SU-DHL-6 (cell line): ENCODE measurements around the gene LIMCH1.

Source experiments
- H2AFZ ChIP-seq: fragments of 200-600 bp; sonication (generic); 2 replicates; pipeline ENCODE4 v1.6.1; 2014; ENCODE audit warnings: low read depth, mild to moderate bottlenecking, moderate library complexity, mixed read lengths, antibody characterized with exemption, low read length; ENCODE audit not compliant: severe bottlenecking
- H3F3A ChIP-seq: fragments of 200-600 bp; shearing (Covaris generic); 2 replicates; pipeline ENCODE4 v1.6.0; 2016; ENCODE audit warnings: antibody characterized with exemption, mild to moderate bottlenecking; ENCODE audit not compliant: insufficient read depth
- H3K27ac ChIP-seq: fragments of 200-600 bp; sonication (generic); 2 replicates; pipeline ENCODE4 v1.5.1; 2016; ENCODE audit warnings: low read depth, mild to moderate bottlenecking, low read length, moderate library complexity, mixed read lengths
- H3K27me3 ChIP-seq: fragments of 200-600 bp; sonication (generic), shearing (Covaris generic); 2 replicates; pipeline ENCODE4 v1.6.0; 2014; ENCODE audit warnings: mild to moderate bottlenecking, low read length
- H3K36me3 ChIP-seq: fragments of 200-600 bp; sonication (generic); 2 replicates; pipeline ENCODE4 v1.6.1; 2014; ENCODE audit warnings: mild to moderate bottlenecking, low read length, mixed read lengths
- H3K4me2 ChIP-seq: fragments of 300-600, 200-600 bp; shearing (Covaris generic), sonication (generic); 2 replicates; pipeline ENCODE4 v1.6.0; 2014; ENCODE audit warnings: low read length, low read depth, mild to moderate bottlenecking; ENCODE audit not compliant: poor library complexity, severe bottlenecking
- H3K4me3 ChIP-seq: fragments of 200-600 bp; sonication (generic); 2 replicates; pipeline ENCODE4 v1.5.1; 2014; ENCODE audit warnings: antibody characterized with exemption, low read length, mild to moderate bottlenecking, mixed read lengths; ENCODE audit not compliant: insufficient read depth, poor library complexity, severe bottlenecking
- H3K79me2 ChIP-seq: fragments of 200-600 bp; sonication (generic); 2 replicates; pipeline ENCODE4 v1.6.1; 2014; ENCODE audit warnings: mild to moderate bottlenecking, low read length, moderate library complexity; ENCODE audit not compliant: insufficient read depth
- H3K9ac ChIP-seq: fragments of 200-600 bp; sonication (generic); 2 replicates; pipeline ENCODE4 v1.7.0; 2014; ENCODE audit warnings: mild to moderate bottlenecking, low read length
- H3K9me2 ChIP-seq: fragments of 200-600 bp; sonication (generic); replicated peaks from 2 replicates; pipeline ENCODE4 v1.6.1; 2014; ENCODE audit warnings: low read length; ENCODE audit not compliant: insufficient read depth
- H3K9me3 ChIP-seq: fragments of 200-600 bp; sonication (generic); 2 replicates; pipeline ENCODE4 v1.6.1; 2014; ENCODE audit warnings: low read length, mixed read lengths; ENCODE audit not compliant: insufficient read depth
- H4K20me1 ChIP-seq: fragments of 200-600 bp; sonication (generic); 2 replicates; pipeline ENCODE4 v1.6.1; 2014; ENCODE audit warnings: low read depth, mild to moderate bottlenecking, antibody characterized with exemption, low read length, moderate library complexity, mixed read lengths
- CTCF ChIP-seq: fragments of 200-600 bp; sonication (generic); IDR thresholded peaks from one replicate; pipeline ENCODE4 v1.5.1; 2017; ENCODE audit warnings: antibody characterized with exemption, mild to moderate bottlenecking, low read length, moderate library complexity; ENCODE audit not compliant: insufficient read depth, poor library complexity, severe bottlenecking
- EZH2phosphoT487 ChIP-seq: fragments of 200-600 bp; sonication (generic), shearing (Covaris generic); conservative IDR thresholded peaks from 2 replicates; pipeline ENCODE4 v1.6.1; 2018; ENCODE audit warnings: mild to moderate bottlenecking, antibody characterized with exemption, low read length, moderate library complexity, mixed read lengths

LIMCH1 gene

GRCh38 chr4:41613386-41613785, 75.4 kb downstream of the LIMCH1 start:
- no peaks in the 10 kb centered on the region for H4K20me1 ChIP-seq
- no peaks in the 10 kb centered on the region for H3K36me3 ChIP-seq
- H3K27me3 ChIP-seq, result no peaks in the 10 kb centered on the region
- no peaks in the 10 kb centered on the region for H3K9me2 ChIP-seq
- H3K4me2 ChIP-seq, result no peak overlapping the region
- no peak for TF ChIP-seq CTCF
- TF ChIP-seq EZH2phosphoT487, result no peak
- no peak overlapping the region for H3K9ac ChIP-seq
- H3K79me2 ChIP-seq, result no peaks in the 10 kb centered on the region
- no peak overlapping the region for H3K27ac ChIP-seq
- no peaks in the 10 kb centered on the region for H3K9me3 ChIP-seq
- no peaks in the 10 kb centered on the region for H3F3A ChIP-seq
- H2AFZ ChIP-seq, result no peak overlapping the region
- H3K4me3 ChIP-seq, result no peak overlapping the region

- Histone ChIP-seq H3K36me3 (no peaks in the 10 kb centered on the region), H3K9me3 (no peaks in the 10 kb centered on the region), H3K27me3 (no peaks in the 10 kb centered on the region), H3K27ac (no peak overlapping the region), H2AFZ (no peak overlapping the region), H3K4me3 (no peak overlapping the region), H3K4me2 (no peak overlapping the region), H3K9ac (no peak overlapping the region), H3K79me2 (no peaks in the 10 kb centered on the region), H4K20me1 (no peaks in the 10 kb centered on the region), H3F3A (no peaks in the 10 kb centered on the region), H3K9me2 (no peaks in the 10 kb centered on the region)
- TF ChIP-seq CTCF, result no peak
- no peak for TF ChIP-seq EZH2phosphoT487
These were observed 75.9 kb downstream of the LIMCH1 start for GRCh38 chr4:41613821-41614220.

- Histone ChIP-seq H3K9me3 (no peaks in the 10 kb centered on the region), H3K9ac (no peak overlapping the region), H3K4me3 (no peak overlapping the region), H2AFZ (no peak overlapping the region), H3K27ac (no peak overlapping the region), H3K9me2 (no peaks in the 10 kb centered on the region), H3F3A (no peaks in the 10 kb centered on the region), H3K36me3 (no peaks in the 10 kb centered on the region), H4K20me1 (no peaks in the 10 kb centered on the region), H3K79me2 (no peaks in the 10 kb centered on the region), H3K27me3 (no peaks in the 10 kb centered on the region), H3K4me2 (no peak overlapping the region)
- TF ChIP-seq CTCF (no peak), EZH2phosphoT487 (no peak)
These were observed 76.6 kb downstream of the LIMCH1 start for GRCh38 chr4:41614519-41614918.

- TF ChIP-seq EZH2phosphoT487 (no peak), CTCF (no peak)
- Histone ChIP-seq H3K27me3 (no peaks in the 10 kb centered on the region), H3K79me2 (no peaks in the 10 kb centered on the region), H3K9ac (no peak overlapping the region), H3K9me2 (no peaks in the 10 kb centered on the region), H3K4me3 (no peak overlapping the region), H3K27ac (no peak overlapping the region), H2AFZ (no peak overlapping the region), H3K9me3 (no peaks in the 10 kb centered on the region), H3K4me2 (no peak overlapping the region), H3K36me3 (no peaks in the 10 kb centered on the region), H4K20me1 (no peaks in the 10 kb centered on the region), H3F3A (no peaks in the 10 kb centered on the region)
These were observed 81.2 kb downstream of the LIMCH1 start for GRCh38 chr4:41619161-41619560.
